HepG2 (cell line): ENCODE results near the gene ZNF467. TPM values are rescaled to one million over a fixed set of nuclear protein-coding genes. Genes with fewer than 3 reads are reported as not detected.

Source experiments
- ATAC-seq: fragments of 200-7000 bp; cut with Tn5 transposase; 3 replicates; pipeline ENCODE4 v1.9.1; 2020; ENCODE audit warnings: mild to moderate bottlenecking, moderate library complexity
- BruUV-seq: library from RNA; stranded (reverse); fragments of 400-500 nt; replicated peaks from 2 replicates; lab custom pipeline; 2021; lab: Mats Ljungman, UMichigan
- CTCF ChIA-PET: fragments of 300-600 bp; formaldehyde crosslinking; extraction: SDS; loops from one replicate; lab custom pipeline; 2021; ENCODE audit warnings: low total read pairs, inconsistent platforms, low intra/inter-chr PET ratio; lab: Yijun Ruan, JAX
- POLR2A ChIA-PET: fragments of 350-600 bp; sonication (Branson Sonifier 250); formaldehyde crosslinking; loops from one replicate; lab custom pipeline; 2020; ENCODE audit warnings: antibody characterized with exemption, inconsistent platforms; lab: Yijun Ruan, JAX
- DNase-seq: peaks from one replicate; pipeline ENCODE4 v3.0.0-alpha.2; 2015; ENCODE audit warnings: low spot score
- FAIRE-seq: peaks from 3 replicates; lab custom pipeline; 2011; peaks lifted over from hg19 to GRCh38; lab: Jason Lieb, UNC
- H2AFZ ChIP-seq: one replicate; pipeline ENCODE4 v1.6.1; 2011; ENCODE audit warnings: low read length, inconsistent platforms
- H3K27ac ChIP-seq: fragments of 300-600 bp; 3 replicates; pipeline ENCODE4 v1.8.0; 2011; ENCODE audit warnings: mixed run types, mild to moderate bottlenecking, mixed read lengths, low read length, inconsistent platforms; ENCODE audit not compliant: insufficient read depth; ENCODE audit errors: extremely low read length
- H3K27me3 ChIP-seq, 2 experiments: fragments of 200-600 bp in 1 of 2; 2 replicates in 1 of 2; 3 replicates in 1 of 2; pipeline versions ENCODE4 v1.6.0 to v1.8.0; 2011; ENCODE audit warnings: low read length in 2 of 2, mild to moderate bottlenecking in 2 of 2, moderate library complexity in 2 of 2, inconsistent platforms in 1 of 2; ENCODE audit not compliant: insufficient read depth in 2 of 2, control insufficient read depth in 1 of 2
- H3K36me3 ChIP-seq, 2 experiments: fragments of 200-600 bp in 1 of 2; replicated peaks in 1 of 2; 2 replicates in 1 of 2; 3 replicates in 1 of 2; pipeline versions ENCODE4 v1.5.1 to v1.8.0; 2011; ENCODE audit warnings: low read length in 2 of 2, inconsistent platforms in 1 of 2; ENCODE audit not compliant: insufficient read depth in 2 of 2, control insufficient read depth in 1 of 2
- H3K4me1 ChIP-seq: 2 replicates; pipeline ENCODE4 v1.5.1; 2012; ENCODE audit warnings: low read length, inconsistent platforms; ENCODE audit not compliant: insufficient read depth
- H3K4me2 ChIP-seq: 2 replicates; pipeline ENCODE4 v1.6.0; 2011; ENCODE audit warnings: low read depth, low read length, inconsistent platforms
- H3K4me3 ChIP-seq, 3 experiments: fragments of 200-600 bp in 1 of 3; sonication (generic), shearing (Covaris generic) in 1 of 3; replicated peaks in 1 of 3; 2 replicates each; pipeline ENCODE4 v1.5.1; 2011 to 2016; ENCODE audit warnings: low read length in 3 of 3, inconsistent platforms in 2 of 3, low read depth in 2 of 3, mild to moderate bottlenecking in 2 of 3, control low read depth in 1 of 3, mixed read lengths in 1 of 3; ENCODE audit not compliant: insufficient read depth in 1 of 3
- H3K79me2 ChIP-seq: one replicate; pipeline ENCODE4 v1.6.1; 2011; ENCODE audit warnings: low read length, inconsistent platforms; ENCODE audit not compliant: insufficient read depth
- H3K9ac ChIP-seq: 2 replicates; pipeline ENCODE4 v1.6.0; 2011; ENCODE audit warnings: mild to moderate bottlenecking, low read depth, low read length, inconsistent platforms; ENCODE audit not compliant: insufficient read depth
- H3K9me3 ChIP-seq: 2 replicates; pipeline ENCODE4 v1.5.1; 2012; ENCODE audit warnings: mild to moderate bottlenecking, low read length
- H4K20me1 ChIP-seq: 2 replicates; pipeline ENCODE4 v1.6.0; 2011; ENCODE audit warnings: inconsistent platforms, mild to moderate bottlenecking, low read length, moderate library complexity; ENCODE audit not compliant: insufficient read depth
- CERS6 ChIP-seq: sonication (generic); formaldehyde crosslinking; IDR thresholded peaks from 2 replicates; pipeline ENCODE4 v1.5.0; 2020; ENCODE audit warnings: missing genetic modification reagents
- DZIP1 ChIP-seq: sonication (generic); formaldehyde crosslinking; IDR thresholded peaks from 2 replicates; pipeline ENCODE4 v1.5.0; 2020; ENCODE audit warnings: mild to moderate bottlenecking, missing genetic modification reagents
- HDAC6 ChIP-seq: fragments of 200-600 bp; sonication (generic); IDR thresholded peaks from 2 replicates; pipeline ENCODE4 v1.7.0; 2017; ENCODE audit warnings: mild to moderate bottlenecking, antibody characterized with exemption, low read length, low read depth
- IKZF5 ChIP-seq: IDR thresholded peaks from 2 replicates; pipeline ENCODE4 v1.6.1; 2018; ENCODE audit warnings: missing genetic modification reagents, mild to moderate bottlenecking, missing compliant biosample characterization
- MYPOP ChIP-seq: sonication (generic); formaldehyde crosslinking; IDR thresholded peaks from 2 replicates; pipeline ENCODE4 v1.8.1; 2023; ENCODE audit warnings: mild to moderate bottlenecking, moderate library complexity, missing genetic modification reagents
- PLRG1 ChIP-seq: fragments of 450-650 bp; conservative IDR thresholded peaks from 2 replicates; pipeline ENCODE4 v1.6.1; 2016
- POLR2A ChIP-seq, 2 experiments: IDR thresholded peaks; 2 replicates each; pipeline ENCODE4 v1.6.1; 2011; ENCODE audit warnings: low read depth in 2 of 2, low read length in 2 of 2, mild to moderate bottlenecking in 1 of 2, moderate library complexity in 1 of 2; ENCODE audit not compliant: insufficient read depth in 1 of 2
- TCF7L2 ChIP-seq: IDR thresholded peaks from 2 replicates; pipeline ENCODE4 v1.6.1; 2011; ENCODE audit warnings: mild to moderate bottlenecking, low read depth, low read length, moderate library complexity
- THAP11 ChIP-seq: IDR thresholded peaks from 2 replicates; pipeline ENCODE4 v1.6.1; 2016; ENCODE audit warnings: missing biosample characterization, missing genetic modification reagents
- ZNF446 ChIP-seq: sonication (generic); formaldehyde crosslinking; IDR thresholded peaks from 2 replicates; pipeline ENCODE4 v1.5.0; 2020; ENCODE audit warnings: mild to moderate bottlenecking, missing genetic modification reagents
- ZNF709 ChIP-seq: sonication (generic); formaldehyde crosslinking; IDR thresholded peaks from 2 replicates; pipeline ENCODE4 v1.5.0; 2020; ENCODE audit warnings: mild to moderate bottlenecking, missing genetic modification reagents
- ZSCAN31 ChIP-seq: sonication (generic); formaldehyde crosslinking; IDR thresholded peaks from 2 replicates; pipeline ENCODE4 v1.5.0; 2020; ENCODE audit warnings: low read depth, mild to moderate bottlenecking, missing genetic modification reagents
- WGBS: methylation state at CpG from one replicate; pipeline ENCODE4 v1.1.6; 2017; ENCODE audit warnings: low lambda C conversion rate; 5-methylcytosine and 5-hydroxymethylcytosine counted together
- in situ Hi-C: cut with HindIII; loops from 2 replicates; pipeline ENCODE4 v1.10.0; 2017; ENCODE audit warnings: low pct_unique_long_range_greater_than_20kb; ENCODE audit not compliant: extremely low pct_ligation_motif_present
- intact Hi-C: fragments of 100-400 bp; cut with micrococcal nuclease; formaldehyde crosslinking; loops from one replicate; pipeline ENCODE4 v1.10.0; 2022; ENCODE audit not compliant: unreplicated experiment
- polyA plus RNA-seq, 8 experiments: library from polyadenylated mRNA; depleted of rRNA in 3 of 8; stranded (reverse) in 7 of 8; unstranded in 1 of 8; fragments of >200 nt; fragmentation: Illumina TruSeq in 4 of 8; extraction: Trizol in 4 of 8; gene quantifications; 2 replicates each; pipeline versions ENCODE4 v1.2.1 to v1.2.3, GENCODE V29; 2011 to 2016; ENCODE audit warnings: low read depth in 4 of 8, missing spikeins in 1 of 8, mixed read lengths in 1 of 8; ENCODE audit not compliant: insufficient read depth in 1 of 8
- total RNA-seq, 5 experiments: library from RNA; depleted of rRNA; stranded (reverse); fragments of >200 nt; fragmentation: Illumina TruSeq; extraction: Trizol; gene quantifications; 2 replicates each; pipeline ENCODE4 v1.2.3, GENCODE V29; 2016; ENCODE audit warnings: low read depth in 1 of 5

The ZNF467 gene
- total and polyA plus RNA-seq, 2 of the 13 experiments (the other 11 are each of a cell fraction or from before 2014, with no cell fraction given), result 0.03 TPM; not detected in 1

GRCh38 chr7:149785983-149786382 is 12.6 kb upstream of the ZNF467 start:
- POLR2A ChIA-PET, result no interaction called here
- Histone ChIP-seq H3K4me1 (peaks cover 17% of the 10 kb centered on the region), H3K9me3 (no peaks in the 10 kb centered on the region), H3K36me3 (no peaks in the 10 kb centered on the region), H2AFZ (no peak overlapping the region), H3K4me2 (no peak overlapping the region), H3K9ac (no peak overlapping the region), H3K27me3 (peaks cover 4 to 20% of the 10 kb centered on the region in 2 experiments; a peak in 4 of 5 replicates), H3K4me3 (no peak overlapping the region), H3K27ac (no peak overlapping the region), H4K20me1 (no peaks in the 10 kb centered on the region), H3K79me2 (no peaks in the 10 kb centered on the region)
- WGBS, result 30% methylated on average over 4 of the region's 9 CpGs
- in situ Hi-C loops (no loop called here), intact Hi-C loops (no loop called here)
- CTCF ChIA-PET, result no interaction called here
- ATAC-seq, result no peak
- no peak for DNase-seq
- BruUV-seq, result no TSS peak
- FAIRE-seq, result no peak
- no peak for TF ChIP-seq DZIP1
- no peak for TF ChIP-seq HDAC6
- no peak for TF ChIP-seq ZNF709 (CRISPR knock-in tag)
- TF ChIP-seq MYPOP, result no peak
- TF ChIP-seq PLRG1, result no peak
- no peak for TF ChIP-seq IKZF5
- no peak for TF ChIP-seq ZSCAN31
- no peak for TF ChIP-seq CERS6 (CRISPR knock-in tag)
- no peak for TF ChIP-seq ZNF446 (CRISPR knock-in tag)
- no peak for TF ChIP-seq POLR2A (IDR thresholded peaks at IDR 0.05; ENCODE audit: insufficient read depth in 1 of 2, low read depth in 2 of 2, low read length in 2 of 2)
- TF ChIP-seq THAP11, result no peak
- TF ChIP-seq TCF7L2, result no peak
